ENCODE results near the gene SNRPF. TPM values are rescaled to one million over a fixed set of nuclear protein-coding genes. Genes with fewer than 3 reads are reported as not detected.
"Not testable (repeated sequence)": the region's sequence is repeated elsewhere in the genome, so short reads cannot be mapped to it uniquely, and the experiment has no call there.

The SNRPF gene
- total RNA-seq, 2 experiments from 2014 or later: 51.2 to 54.4 TPM

DNA sequence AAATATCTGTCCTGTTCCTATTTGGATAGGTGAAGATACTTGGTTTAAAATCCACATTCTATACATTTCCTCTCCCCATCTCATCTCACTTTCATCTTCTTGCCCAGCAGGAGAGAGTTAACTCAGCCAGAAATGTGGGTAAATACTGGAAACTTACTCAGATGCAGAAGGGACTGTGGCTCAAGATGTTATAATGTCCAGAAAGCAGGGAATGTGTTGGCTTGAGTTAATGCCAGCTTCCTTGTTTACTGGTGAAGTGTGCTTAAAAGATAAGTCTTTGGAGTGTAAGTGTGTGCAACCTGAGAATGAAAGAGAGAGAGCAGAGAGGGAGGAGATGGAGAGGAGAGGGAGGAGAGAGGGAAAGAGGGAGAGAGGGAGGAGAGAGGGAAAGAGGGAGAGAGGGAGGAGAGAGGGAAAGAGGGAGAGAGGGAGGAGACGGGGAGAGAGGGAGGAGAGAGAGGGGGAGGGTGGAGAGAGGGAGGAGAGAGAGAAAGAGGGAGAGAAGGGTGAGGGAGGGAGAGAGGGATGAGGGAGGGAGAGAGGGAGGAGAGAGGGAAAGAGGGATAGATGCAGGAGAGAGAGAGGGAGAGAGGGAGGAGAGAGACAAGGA, 22.0 kb upstream of the SNRPF start:
- Mint-ChIP-seq H3K4me1 (ENCODE audit: low read depth) (peaks cover 4% of the 10 kb centered on the region), H3K4me3 (no peak overlapping the region), H3K9me3 (no peaks in the 10 kb centered on the region), H3K27me3 (peaks cover 10% of the 10 kb centered on the region), H3K27ac (no peak overlapping the region), H3K36me3 (ENCODE audit: low read depth) (no peaks in the 10 kb centered on the region)
- no peak for DNase-seq
- intact Hi-C loops (cut with micrococcal nuclease): no loop called here
- POLR2A ChIA-PET: no interaction called here
- CTCF ChIA-PET: no interaction called here
- TF ChIP-seq, protein P1, sequence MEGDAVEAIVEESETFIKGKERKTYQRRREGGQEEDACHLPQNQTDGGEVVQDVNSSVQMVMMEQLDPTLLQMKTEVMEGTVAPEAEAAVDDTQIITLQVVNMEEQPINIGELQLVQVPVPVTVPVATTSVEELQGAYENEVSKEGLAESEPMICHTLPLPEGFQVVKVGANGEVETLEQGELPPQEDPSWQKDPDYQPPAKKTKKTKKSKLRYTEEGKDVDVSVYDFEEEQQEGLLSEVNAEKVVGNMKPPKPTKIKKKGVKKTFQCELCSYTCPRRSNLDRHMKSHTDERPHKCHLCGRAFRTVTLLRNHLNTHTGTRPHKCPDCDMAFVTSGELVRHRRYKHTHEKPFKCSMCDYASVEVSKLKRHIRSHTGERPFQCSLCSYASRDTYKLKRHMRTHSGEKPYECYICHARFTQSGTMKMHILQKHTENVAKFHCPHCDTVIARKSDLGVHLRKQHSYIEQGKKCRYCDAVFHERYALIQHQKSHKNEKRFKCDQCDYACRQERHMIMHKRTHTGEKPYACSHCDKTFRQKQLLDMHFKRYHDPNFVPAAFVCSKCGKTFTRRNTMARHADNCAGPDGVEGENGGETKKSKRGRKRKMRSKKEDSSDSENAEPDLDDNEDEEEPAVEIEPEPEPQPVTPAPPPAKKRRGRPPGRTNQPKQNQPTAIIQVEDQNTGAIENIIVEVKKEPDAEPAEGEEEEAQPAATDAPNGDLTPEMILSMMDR (IDR thresholded peaks at IDR 0.05): no peak
- ATAC-seq: no peak

GRCh38 chr12:95837240-95838038, 21.3 kb upstream of the SNRPF start:
- DNase-seq (no peak), ATAC-seq (no peak)
- H3K27ac Mint-ChIP-seq: no peak overlapping the region
- H3K4me3 Mint-ChIP-seq: no peak overlapping the region
- peaks cover 4% of the 10 kb centered on the region for H3K4me1 Mint-ChIP-seq (ENCODE audit: low read depth)
- no peaks in the 10 kb centered on the region for H3K9me3 Mint-ChIP-seq
- H3K27me3 Mint-ChIP-seq: peaks cover 10% of the 10 kb centered on the region
- CTCF ChIA-PET: interaction anchor here (0.6 kb wide), 1 partner anchor 75 kb away, joined by 3 read pairs; no protein-coding TSS in a partner anchor
- POLR2A ChIA-PET: no interaction called here
- no peaks in the 10 kb centered on the region for H3K36me3 Mint-ChIP-seq (ENCODE audit: low read depth)
- intact Hi-C loops (cut with micrococcal nuclease): no loop called here
- TF ChIP-seq, protein P1 (IDR thresholded peaks at IDR 0.05): no peak

- ChIA-PET CTCF (interaction anchor here (0.6 kb wide), 1 partner anchor 75 kb away, joined by 3 read pairs; no protein-coding TSS in a partner anchor), POLR2A (no interaction called here)
- no peak overlapping the region for H3K27ac Mint-ChIP-seq
- H3K9me3 Mint-ChIP-seq: no peaks in the 10 kb centered on the region
- peaks cover 4% of the 10 kb centered on the region for H3K4me1 Mint-ChIP-seq (ENCODE audit: low read depth)
- no peaks in the 10 kb centered on the region for H3K36me3 Mint-ChIP-seq (ENCODE audit: low read depth)
- no peak overlapping the region for H3K4me3 Mint-ChIP-seq
- DNase-seq: no peak
- TF ChIP-seq, protein P1 (IDR thresholded peaks at IDR 0.05): no peak
- ATAC-seq: no peak
- H3K27me3 Mint-ChIP-seq: peaks cover 12% of the 10 kb centered on the region
- intact Hi-C loops (cut with micrococcal nuclease): no loop called here
Measured at GRCh38 chr12:95838125-95838524, 20.6 kb upstream of the SNRPF start.

GRCh38 chr12:95842426-95842825, 16.3 kb upstream of the SNRPF start:
- POLR2A ChIA-PET; H3K9me3 Mint-ChIP-seq; ATAC-seq; H3K27ac Mint-ChIP-seq; H3K36me3 Mint-ChIP-seq (ENCODE audit: low read depth); H3K4me1 Mint-ChIP-seq (ENCODE audit: low read depth); CTCF ChIA-PET; H3K4me3 Mint-ChIP-seq; DNase-seq; intact Hi-C loops (cut with micrococcal nuclease): not testable (repeated sequence)
- peaks cover 18% of the 10 kb centered on the region for H3K27me3 Mint-ChIP-seq

GRCh38 chr12:95848575-95849388, 10.0 kb upstream of the SNRPF start:
- TF ChIP-seq, protein P1 (IDR thresholded peaks at IDR 0.05): peak; percentile 15
- DNase-seq: peak; percentile 23
- POLR2A ChIA-PET: interaction anchor here (0.6 to 1.1 kb wide), 2 partner anchors 9 to 339 kb away, joined by 3 read pairs; no protein-coding TSS in a partner anchor
- Mint-ChIP-seq H3K36me3 (ENCODE audit: low read depth) (no peaks in the 10 kb centered on the region), H3K27me3 (peaks cover 10% of the 10 kb centered on the region), H3K4me1 (ENCODE audit: low read depth) (no peaks in the 10 kb centered on the region), H3K27ac (no peak overlapping the region), H3K4me3 (no peak overlapping the region), H3K9me3 (no peaks in the 10 kb centered on the region)
- intact Hi-C loops (cut with micrococcal nuclease): no loop called here
- ATAC-seq: no peak
- CTCF ChIA-PET: no interaction called here
